Fibroblast of upper back skin (primary cell): ENCODE measurements around the gene PELO.

Experiments
- DNase-seq: peaks from one replicate; pipeline ENCODE4 v3.0.0-alpha.2; 2013

The PELO gene

GRCh38 chr5:52834320-52834719 lies 46.6 kb downstream of the PELO start:
- DNase-seq, result no peak

DNA sequence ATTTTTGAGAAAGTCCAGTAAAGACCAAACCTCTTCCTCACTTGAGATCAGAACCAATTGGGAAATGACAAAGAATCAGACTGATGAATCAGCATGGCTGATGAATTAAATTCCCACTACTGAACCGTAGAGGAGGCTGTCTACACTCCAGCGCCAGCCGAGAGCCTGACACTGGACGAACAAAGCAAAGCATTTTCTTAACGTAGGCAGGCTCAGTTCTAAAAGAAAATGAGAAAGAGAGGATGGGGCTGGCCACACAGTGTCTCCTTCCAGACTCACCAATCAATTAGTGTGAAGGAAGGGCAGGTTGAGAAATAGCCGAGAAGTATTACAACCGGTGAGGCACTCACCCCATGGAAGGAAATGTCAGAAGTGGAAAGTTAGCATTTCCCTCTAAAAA lies 49.4 kb downstream of the PELO start:
- DNase-seq, result no peak
